Calu3 (cell line): ENCODE results near the gene CCDC6. TPM values are rescaled to one million over a fixed set of nuclear protein-coding genes. Genes with fewer than 3 reads are reported as not detected.

Experiments
- BruUV-seq: library from RNA; stranded (reverse); fragments of 400-500 nt; replicated peaks from 2 replicates; lab custom pipeline; 2021; lab: Mats Ljungman, UMichigan
- CTCF ChIA-PET: fragments of 300-600 bp; sonication (Branson Sonifier 250); formaldehyde crosslinking; loops from one replicate; lab custom pipeline; 2022; ENCODE audit warnings: antibody characterized with exemption; lab: Charles Lee
- DNase-seq: peaks from one replicate; pipeline ENCODE4 v3.0.0; 2022
- H3K27ac Mint-ChIP-seq: one replicate; pipeline ENCODE4 v1.8.0; 2022; ENCODE audit warnings: mixed read lengths; ENCODE audit not compliant: unreplicated experiment
- H3K27me3 Mint-ChIP-seq: one replicate; pipeline ENCODE4 v1.8.0; 2022; ENCODE audit warnings: mixed read lengths; ENCODE audit not compliant: unreplicated experiment
- H3K36me3 Mint-ChIP-seq: one replicate; pipeline ENCODE4 v1.8.0; 2022; ENCODE audit warnings: mild to moderate bottlenecking, moderate library complexity, mixed read lengths; ENCODE audit not compliant: insufficient read depth, unreplicated experiment
- H3K4me1 Mint-ChIP-seq: one replicate; pipeline ENCODE4 v1.8.0; 2022; ENCODE audit warnings: mild to moderate bottlenecking, low read depth, mixed read lengths; ENCODE audit not compliant: unreplicated experiment
- H3K4me3 Mint-ChIP-seq: one replicate; pipeline ENCODE4 v1.8.0; 2022; ENCODE audit warnings: mild to moderate bottlenecking, low read depth, moderate library complexity, mixed read lengths; ENCODE audit not compliant: unreplicated experiment
- H3K9me3 Mint-ChIP-seq: one replicate; pipeline ENCODE4 v1.8.0; 2022; ENCODE audit warnings: low read depth, mixed read lengths; ENCODE audit not compliant: unreplicated experiment
- CTCF ChIP-seq: fragments of 200-600 bp; IDR thresholded peaks from one replicate; pipeline ENCODE4 v1.8.0; 2022; ENCODE audit warnings: antibody characterized with exemption; ENCODE audit not compliant: unreplicated experiment
- intact Hi-C: fragments of 100-400 bp; cut with micrococcal nuclease; formaldehyde crosslinking; loops from one replicate; pipeline ENCODE4 v1.10.0; 2022; ENCODE audit not compliant: unreplicated experiment
- total RNA-seq: library from RNA; stranded (reverse); gene quantifications from 2 replicates; pipeline ENCODE4 v1.2.3, GENCODE V29; 2022

The CCDC6 gene
- total RNA-seq, 1 experiment from 2014 or later, result 115 TPM

- DNase-seq, result no peak
- no peak for TF ChIP-seq CTCF
- Mint-ChIP-seq H3K27ac (no peak overlapping the region), H3K27me3 (no peaks in the 10 kb centered on the region), H3K36me3 (peaks cover 23% of the 10 kb centered on the region), H3K4me1 (peaks cover 70% of the 10 kb centered on the region), H3K9me3 (no peaks in the 10 kb centered on the region), H3K4me3 (no peak overlapping the region)
- intact Hi-C loops, result no loop called here
- BruUV-seq, result no TSS peak
- CTCF ChIA-PET, result interaction anchor here (0.6 kb wide), 1 partner anchor 124 kb away, joined by 3 read pairs; no protein-coding TSS in a partner anchor
Observed at GRCh38 chr10:59867590-59867989, 38.8 kb downstream of the CCDC6 start.

- no peaks in the 10 kb centered on the region for H3K9me3 Mint-ChIP-seq
- DNase-seq, result peak; percentile 71
- BruUV-seq, result no TSS peak
- H3K36me3 Mint-ChIP-seq, result peaks cover 30% of the 10 kb centered on the region
- TF ChIP-seq CTCF, result peak; percentile 72
- CTCF ChIA-PET, result interaction anchor here (0.7 to 2.2 kb wide), 18 partner anchors 8 to 177 kb away, joined by 3 to 22 read pairs (median 4); partner anchors contain the start of gene CCDC6
- peaks cover 63% of the 10 kb centered on the region for H3K4me1 Mint-ChIP-seq
- peak overlapping the region; percentile 21 for H3K27ac Mint-ChIP-seq
- H3K4me3 Mint-ChIP-seq, result peak overlapping the region; percentile 33
- H3K27me3 Mint-ChIP-seq, result no peaks in the 10 kb centered on the region
- intact Hi-C loops, result loop anchor here (1.0 kb wide), 2 partner anchors 42 to 167 kb away; no protein-coding TSS in a partner anchor
Observed at GRCh38 chr10:59865101-59865500, 41.3 kb downstream of the CCDC6 start.

GRCh38 chr10:59864141-59864962 is 42.0 kb downstream of the CCDC6 start:
- Mint-ChIP-seq H3K4me3 (peak overlapping the region; percentile 33), H3K27ac (peak overlapping the region; percentile 21), H3K36me3 (peaks cover 27% of the 10 kb centered on the region), H3K9me3 (peaks cover 3% of the 10 kb centered on the region), H3K27me3 (no peaks in the 10 kb centered on the region), H3K4me1 (peaks cover 56% of the 10 kb centered on the region)
- no peak for TF ChIP-seq CTCF
- no peak for DNase-seq
- intact Hi-C loops, result no loop called here
- BruUV-seq, result no TSS peak
- CTCF ChIA-PET, result interaction anchor here (0.7 to 2.2 kb wide), 19 partner anchors 9 to 178 kb away, joined by 3 to 22 read pairs (median 4); partner anchors contain the start of gene CCDC6

- DNase-seq, result no peak
- intact Hi-C loops, result no loop called here
- peaks cover 25% of the 10 kb centered on the region for H3K36me3 Mint-ChIP-seq
- CTCF ChIA-PET, result no interaction called here
- no peak overlapping the region for H3K27ac Mint-ChIP-seq
- H3K4me1 Mint-ChIP-seq, result peaks cover 12% of the 10 kb centered on the region
- no TSS peak for BruUV-seq
- TF ChIP-seq CTCF, result no peak
- no peak overlapping the region for H3K4me3 Mint-ChIP-seq
- peaks cover 5% of the 10 kb centered on the region for H3K9me3 Mint-ChIP-seq
- H3K27me3 Mint-ChIP-seq, result no peaks in the 10 kb centered on the region
Observed at GRCh38 chr10:59859570-59859969, 46.8 kb downstream of the CCDC6 start.
